NCI-H1930 (cell line): ENCODE data around the gene IFIT5.
"Not testable (repeated sequence)": the region's sequence is repeated elsewhere in the genome, so short reads cannot be mapped to it uniquely, and the experiment has no call there.

Experiments
- DNase-seq, 2 experiments: peaks; one replicate each; lab custom pipeline; 2025; lab: John Stamatoyannopoulos, UW

IFIT5 gene

DNA sequence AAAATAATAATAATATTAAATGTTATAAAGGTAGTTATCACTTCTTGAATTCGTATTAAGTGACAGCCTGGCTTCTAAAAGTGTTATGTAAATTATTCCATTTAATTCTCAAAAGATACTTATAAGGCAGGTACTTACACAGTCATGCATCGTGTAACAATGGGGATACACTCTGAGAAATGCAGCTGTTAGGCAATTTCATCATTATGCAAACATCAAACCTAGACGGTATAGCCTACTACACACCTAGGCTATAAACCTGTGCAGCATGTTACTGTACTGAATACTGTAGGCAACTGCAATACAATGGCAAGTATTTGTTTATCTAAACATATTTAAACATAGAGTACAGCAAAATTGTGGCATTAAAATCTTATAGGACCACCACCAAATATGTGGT lies 20.5 kb upstream of the IFIT5 start:
- no peak for DNase-seq

DNA sequence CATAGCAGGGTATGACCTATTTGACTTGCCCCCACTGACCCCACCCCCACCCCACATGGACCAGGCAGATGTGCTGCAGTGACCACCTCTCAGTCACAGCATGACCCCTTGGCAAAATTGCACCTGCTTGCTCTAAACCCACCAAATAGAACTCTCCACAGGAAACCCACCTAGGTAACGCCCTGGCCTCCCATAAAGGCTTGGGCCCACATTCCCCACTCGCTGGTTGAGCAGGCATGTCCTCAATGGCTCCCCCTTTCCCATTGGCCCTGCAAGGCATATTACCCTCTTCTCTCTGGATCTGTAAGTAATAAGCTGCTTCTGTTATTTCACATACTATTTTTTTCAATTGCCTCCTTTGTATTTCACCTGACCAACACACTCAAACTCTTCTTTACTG lies 19.2 kb upstream of the IFIT5 start:
- no peak for DNase-seq

DNA sequence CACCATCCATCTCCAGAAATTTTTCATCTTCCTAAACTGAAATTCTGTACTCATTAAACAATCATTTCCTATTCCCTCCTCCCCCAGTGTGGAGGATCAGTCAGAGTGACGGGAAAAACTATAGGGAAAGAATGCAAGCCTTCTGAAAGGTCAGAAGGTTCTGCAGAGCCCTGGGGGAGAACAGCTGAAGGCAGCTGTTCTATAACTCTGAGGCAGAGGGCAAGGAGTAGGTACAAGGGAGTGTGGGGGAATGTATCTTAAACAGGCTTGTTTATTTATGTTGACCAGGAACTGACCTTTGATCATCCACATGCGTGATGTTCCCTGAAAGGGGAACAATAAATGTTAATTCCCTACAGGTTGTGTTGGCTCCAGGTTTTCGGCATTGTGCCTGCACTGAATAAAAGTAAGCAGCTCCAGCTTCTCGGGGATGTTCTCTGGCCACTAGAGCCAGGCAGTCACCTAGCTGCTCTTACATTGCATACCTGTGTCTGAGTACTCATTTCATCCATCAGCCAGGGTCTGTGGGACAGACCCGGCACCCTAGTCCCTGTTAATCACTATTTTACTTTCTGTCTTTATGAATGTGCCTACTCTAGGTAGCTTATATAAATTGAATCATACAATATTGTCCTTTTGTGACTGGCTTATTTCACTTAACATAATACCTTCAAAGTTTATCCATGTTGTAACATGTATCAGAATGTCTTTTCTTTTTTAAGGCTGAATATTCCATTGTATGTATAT lies 16.2 kb upstream of the IFIT5 start:
- no peak for DNase-seq

DNA sequence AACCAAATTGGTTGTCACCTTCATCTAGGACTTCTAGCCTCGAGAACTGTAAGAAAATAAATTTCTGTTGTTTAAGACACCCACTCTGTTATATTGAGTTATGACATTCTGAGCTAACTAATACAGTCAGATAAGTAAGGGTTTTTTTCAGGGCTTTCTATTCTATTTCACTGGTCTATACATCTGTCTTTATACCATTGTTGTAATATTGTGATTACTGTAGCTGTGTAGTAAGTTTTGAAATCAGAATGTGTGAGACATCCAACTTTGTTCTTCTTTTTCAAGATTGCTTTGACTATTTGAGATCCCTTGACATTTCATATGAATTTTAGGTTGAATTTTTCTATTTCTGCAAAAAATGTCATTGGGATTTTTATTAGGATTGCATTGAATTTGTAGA lies 14.4 kb upstream of the IFIT5 start:
- DNase-seq, result no peak

DNA sequence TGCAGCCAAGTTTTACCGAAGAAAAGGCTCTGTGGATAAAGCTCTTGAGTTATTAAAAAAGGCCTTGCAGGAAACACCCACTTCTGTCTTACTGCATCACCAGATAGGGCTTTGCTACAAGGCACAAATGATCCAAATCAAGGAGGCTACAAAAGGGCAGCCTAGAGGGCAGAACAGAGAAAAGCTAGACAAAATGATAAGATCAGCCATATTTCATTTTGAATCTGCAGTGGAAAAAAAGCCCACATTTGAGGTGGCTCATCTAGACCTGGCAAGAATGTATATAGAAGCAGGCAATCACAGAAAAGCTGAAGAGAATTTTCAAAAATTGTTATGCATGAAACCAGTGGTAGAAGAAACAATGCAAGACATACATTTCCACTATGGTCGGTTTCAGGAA lies 11.3 kb upstream of the IFIT5 start:
- no peak for DNase-seq

DNA sequence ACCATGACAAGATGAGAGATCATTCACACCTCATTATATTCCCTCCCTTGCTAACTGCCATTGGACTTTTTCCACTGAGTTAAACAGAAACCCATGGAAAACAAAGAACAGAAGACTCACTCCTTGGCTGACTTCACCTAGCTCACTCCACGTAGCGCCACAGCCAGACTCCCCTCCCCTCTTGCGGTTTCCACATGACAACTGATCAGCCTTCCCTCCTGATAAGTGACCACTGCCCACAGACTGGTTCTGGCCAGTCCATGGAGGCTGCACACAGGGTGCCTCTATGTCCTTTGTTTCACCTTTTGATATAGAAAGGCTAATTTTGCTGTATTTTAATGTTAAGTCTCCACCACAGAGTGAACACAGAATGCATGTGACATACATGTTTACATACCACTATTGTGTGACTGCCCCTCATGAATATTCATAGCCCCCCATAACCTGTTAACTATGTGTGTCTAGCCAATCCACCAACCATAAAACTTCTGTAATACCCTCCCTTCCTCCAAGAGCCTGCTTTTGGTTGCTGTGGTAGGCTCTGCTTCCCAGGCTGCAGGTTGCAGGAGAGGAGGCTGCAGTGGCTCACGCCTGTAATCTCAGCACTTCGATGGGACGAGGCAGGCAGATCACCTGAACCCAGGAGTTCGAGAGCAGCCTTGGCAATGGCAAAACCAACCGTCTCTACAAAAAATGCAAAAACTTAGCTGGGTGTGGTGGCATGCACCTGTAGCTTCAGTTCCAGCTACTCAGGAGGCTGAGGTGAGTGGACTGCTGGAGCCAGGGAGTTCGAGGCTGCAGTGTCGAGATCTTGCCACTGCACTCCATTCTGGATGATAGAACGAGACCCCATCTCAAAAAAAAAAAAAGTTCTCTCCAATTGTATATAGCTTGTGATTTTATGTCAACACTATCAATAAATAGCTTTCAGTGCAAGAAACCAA lies 10.0 kb upstream of the IFIT5 start:
- DNase-seq, result no peak

DNA sequence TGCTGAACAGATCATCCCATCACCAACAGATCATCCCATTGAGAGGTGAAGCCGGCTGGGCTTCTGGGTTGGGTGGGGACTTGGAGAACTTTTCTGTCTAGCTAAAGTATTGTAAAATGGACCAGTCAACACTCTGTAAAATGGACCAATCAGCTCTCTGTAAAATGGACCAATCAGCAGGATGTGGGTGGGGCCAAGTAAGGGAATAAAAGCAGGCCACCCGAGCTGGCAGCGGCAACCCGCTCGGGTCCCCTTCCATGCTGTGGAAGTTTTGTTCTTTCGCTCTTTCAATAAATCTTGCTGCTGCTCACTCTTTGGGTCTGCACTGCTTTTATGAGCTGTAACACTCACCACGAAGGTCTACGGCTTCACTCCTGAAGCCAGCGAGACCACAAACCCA lies 8.2 kb upstream of the IFIT5 start:
- DNase-seq, result not testable (repeated sequence)

DNA sequence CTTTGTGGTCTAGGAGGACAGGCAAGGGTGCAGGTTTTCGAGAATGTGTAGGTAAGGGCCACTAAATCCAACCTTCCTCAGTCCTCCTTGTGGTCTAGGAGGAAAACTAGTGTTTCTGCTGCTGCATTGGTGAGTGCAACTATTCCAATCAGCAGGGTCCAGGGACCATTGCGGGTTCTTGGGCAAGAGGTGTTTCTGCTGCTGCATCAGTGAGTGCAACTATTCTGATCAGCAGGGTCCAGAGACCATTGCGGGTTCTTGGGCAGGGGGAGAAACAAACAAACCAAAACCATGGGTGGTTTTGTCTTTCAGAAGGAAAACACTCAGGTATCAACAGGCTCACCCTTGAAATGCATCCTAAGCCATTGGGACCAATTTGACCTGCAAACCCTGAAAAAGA lies 6.6 kb upstream of the IFIT5 start:
- not testable (repeated sequence) for DNase-seq

DNA sequence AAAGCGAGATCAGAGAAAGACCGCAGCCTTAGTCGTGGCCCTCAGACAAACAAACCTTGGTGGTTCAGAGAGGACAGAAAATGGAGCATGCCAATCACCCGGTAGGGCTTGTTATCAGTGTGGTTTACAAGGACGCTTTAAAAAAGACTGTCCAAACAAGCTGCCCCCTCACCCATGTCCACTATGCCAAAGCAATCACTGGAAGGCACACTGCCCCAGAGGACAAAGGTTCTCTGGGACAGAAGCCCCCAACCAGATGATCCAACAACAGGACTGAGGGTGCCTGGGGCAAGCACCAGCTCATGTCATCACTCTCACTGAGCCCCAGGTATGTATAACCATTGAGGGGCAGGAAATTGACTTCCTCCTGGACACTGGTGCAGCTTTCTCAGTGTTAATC lies 5.1 kb upstream of the IFIT5 start:
- not testable (repeated sequence) for DNase-seq

DNA sequence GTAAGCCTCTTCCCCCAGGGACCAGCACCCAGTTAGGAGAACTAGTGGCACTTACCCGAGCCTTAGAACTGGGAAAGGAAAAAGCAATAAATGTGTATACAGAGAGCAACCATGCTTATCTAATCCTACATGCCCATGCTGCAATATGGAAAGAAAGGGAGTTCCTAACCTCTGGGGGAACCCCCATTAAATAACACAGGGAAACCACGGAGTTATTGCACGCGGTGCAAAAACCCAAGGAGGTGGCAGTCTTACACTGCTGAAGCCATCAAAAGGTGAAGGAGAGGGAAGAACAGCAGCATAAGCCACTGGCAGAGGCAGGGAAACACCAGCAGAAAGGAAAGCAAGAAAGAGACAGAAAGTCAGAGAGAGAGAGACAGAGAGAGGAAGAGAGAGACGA lies 3.8 kb upstream of the IFIT5 start:
- not testable (repeated sequence) for DNase-seq

DNA sequence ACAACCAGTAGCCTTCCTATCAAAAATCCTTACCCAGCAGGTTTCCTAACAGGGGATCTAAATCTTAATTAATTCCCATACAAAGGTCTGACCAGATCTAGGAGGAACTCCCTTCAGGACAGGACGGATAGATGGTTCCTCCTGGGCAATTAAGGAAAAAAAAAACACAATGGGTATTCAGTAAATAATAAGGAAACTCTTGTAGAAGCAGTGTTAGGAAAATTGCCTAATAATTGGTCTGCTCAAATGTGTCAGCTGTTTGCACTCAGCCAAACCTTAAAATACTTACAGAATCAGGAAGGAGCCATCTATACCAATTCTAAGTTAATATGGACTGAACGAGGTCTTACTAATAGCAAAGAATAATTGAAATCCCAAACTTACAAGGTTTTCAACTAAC lies 3.2 kb upstream of the IFIT5 start:
- DNase-seq, result not testable (repeated sequence)

DNA sequence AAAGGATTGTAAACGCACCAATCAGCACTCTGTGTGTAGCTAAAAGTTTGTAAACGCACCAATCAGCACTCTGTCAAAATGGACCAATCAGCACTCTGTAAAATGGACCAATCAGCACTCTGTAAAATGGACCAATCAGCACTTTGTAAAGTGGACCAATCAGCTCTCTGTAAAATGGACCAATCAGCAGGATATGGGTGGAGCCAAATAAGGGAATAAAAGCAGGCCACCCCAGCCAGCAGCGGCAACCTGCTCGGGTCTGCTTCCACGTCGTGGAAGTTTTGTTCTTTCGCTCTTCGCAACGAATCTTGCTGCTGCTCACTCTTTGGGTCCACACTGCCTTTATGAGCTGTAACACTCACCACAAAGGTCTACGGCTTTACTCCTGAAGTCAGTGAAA lies 2.1 kb upstream of the IFIT5 start:
- not testable (repeated sequence) for DNase-seq

DNA sequence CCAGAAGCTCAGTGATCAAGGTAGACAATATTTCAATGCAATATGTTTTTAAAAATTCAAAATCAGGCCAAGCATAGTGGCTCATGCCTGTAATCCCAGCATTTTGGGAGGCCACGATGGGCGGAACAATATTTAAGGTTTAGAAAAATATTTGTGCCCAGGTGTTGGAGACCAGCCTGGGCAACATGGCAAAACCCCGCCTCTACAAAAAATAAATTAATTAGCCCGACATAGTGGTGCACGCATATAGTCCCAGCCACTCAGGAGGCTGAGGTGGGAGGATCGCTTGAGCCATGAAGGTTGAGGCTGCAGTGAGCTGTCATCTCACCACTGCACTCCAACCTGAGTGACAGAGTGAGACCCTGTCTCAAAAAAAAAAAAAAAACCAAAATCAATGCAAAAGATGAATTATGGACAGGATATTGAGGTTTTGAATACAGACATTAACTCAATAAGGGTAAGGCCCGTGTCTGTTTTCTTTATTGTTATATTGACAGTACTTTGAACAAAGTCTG lies 913 bp upstream of the IFIT5 start:
- DNase-seq, result no peak

DNA sequence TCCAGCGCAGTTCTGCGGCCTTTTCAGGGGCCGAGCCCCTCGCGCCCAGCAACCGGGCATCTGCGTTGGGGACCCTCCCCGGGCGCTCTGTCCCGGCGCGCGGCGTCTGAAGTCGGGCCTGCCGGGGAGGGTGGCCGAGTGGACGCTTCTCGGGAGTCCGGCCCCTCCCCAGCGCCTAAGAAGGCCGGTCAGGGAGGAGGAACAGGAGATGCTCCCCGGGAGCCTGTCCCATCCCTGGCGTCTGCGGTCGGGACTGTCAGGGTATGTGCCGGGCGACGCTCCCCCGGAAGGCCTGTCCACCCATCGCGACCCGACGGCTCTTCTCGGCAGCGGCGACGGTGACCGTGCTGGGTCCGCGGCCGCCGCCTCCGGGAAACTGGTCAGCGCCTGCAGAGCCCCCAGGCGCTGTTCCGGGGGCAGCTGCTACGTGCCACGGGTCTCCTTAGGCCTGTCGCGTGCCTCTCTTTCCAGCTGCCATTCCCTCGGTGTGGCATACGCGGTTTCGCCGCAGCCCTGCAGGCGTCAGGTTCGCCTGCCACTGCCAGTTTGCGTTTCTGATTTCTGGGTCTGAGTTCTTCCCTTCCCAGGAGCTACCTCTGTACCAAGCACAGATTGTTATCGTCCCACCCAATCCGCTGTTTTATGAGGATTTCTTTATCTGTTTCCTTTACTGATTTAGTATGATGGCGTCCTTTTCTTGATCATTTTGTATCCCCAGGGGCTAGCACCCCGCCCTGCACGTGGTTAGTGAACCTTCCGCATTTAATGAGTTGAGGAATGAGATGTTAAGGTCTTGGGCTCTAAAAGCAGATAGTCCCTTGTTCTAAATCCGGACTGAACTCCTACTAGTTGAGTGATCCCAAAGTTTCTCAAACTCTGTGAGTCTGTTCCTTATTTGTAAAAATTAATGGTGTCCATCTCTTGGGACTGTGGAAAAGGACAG lies 782 bp downstream of the IFIT5 start:
- DNase-seq, result no peak

DNA sequence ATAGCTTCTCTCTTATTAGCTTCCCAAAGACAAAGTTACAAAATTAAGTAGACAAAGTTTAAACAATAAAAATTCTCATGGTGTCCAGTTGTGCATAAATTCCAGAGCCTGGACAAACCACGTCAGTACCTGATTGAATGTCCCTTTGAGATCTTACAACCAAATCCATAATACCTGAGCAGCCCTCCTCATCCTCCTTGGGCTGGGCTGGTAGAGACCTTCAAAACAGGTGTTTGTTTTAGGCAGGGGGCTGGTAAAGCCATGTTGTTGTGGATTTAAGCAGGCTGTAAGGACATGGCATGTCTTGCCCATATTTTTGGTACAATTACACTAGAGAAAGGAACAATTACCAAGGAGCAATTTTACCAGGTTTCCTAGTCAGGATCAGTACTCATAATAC lies 2.1 kb downstream of the IFIT5 start:
- DNase-seq, result no peak

DNA sequence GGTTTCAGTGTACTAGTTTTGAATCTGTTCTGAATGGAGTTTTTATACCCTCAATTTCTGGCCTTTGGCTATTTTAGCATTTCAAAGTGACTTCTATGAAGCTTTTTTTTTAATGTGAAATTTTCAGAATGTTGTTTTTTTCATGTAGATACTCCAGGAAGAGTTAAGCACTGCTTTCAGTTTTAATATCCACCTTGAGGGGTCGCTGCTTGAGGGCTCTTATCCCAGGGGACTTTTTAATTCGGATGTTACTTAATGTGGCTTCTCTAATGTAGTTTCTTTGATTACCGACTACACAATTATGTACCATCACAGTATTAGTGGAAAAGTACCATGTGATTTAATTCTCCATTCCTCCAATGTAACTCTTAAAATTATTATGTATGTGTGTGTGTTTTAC lies 5.2 kb downstream of the IFIT5 start:
- DNase-seq, result no peak

DNA sequence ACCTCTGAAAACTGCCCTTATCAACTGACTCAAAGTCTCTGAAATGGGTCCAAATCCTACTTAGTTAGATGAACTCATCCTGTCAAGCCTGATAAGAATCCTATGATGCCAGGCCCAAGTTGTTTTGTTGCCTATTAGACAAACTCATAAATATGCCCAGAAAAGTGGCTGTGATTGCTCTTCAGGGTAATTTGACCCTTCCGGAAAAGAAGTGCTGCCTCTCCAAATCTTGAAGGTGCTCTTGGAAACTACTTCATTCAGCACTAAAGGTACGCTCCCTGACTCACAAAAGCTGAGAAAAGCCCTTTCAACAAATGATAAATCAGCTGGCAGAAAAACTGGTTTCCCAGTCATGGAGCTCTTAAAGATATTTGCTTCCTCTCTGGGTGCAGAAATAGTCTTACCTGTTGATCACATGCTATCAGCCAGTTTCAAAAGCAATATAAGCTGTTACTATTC lies 6.7 kb downstream of the IFIT5 start:
- no peak for DNase-seq

DNA sequence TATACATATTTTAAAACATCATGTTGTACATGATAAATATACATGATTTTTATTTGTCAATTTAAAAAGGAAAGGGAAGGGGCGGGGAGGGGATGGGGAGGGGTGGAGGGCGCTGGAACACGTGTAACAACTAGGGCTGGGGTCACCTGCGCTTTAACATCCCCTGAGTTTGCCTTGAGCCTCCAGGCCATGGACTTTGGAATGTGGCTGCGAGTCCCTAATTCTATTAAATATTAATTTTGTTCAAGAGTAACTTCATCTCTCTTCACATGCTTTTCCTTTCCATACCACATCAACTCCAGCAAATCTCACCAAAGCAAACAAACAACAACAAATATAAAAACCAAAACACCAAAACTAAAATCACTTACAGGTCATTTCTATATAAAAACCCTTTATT lies 10.6 kb downstream of the IFIT5 start:
- no peak for DNase-seq

DNA sequence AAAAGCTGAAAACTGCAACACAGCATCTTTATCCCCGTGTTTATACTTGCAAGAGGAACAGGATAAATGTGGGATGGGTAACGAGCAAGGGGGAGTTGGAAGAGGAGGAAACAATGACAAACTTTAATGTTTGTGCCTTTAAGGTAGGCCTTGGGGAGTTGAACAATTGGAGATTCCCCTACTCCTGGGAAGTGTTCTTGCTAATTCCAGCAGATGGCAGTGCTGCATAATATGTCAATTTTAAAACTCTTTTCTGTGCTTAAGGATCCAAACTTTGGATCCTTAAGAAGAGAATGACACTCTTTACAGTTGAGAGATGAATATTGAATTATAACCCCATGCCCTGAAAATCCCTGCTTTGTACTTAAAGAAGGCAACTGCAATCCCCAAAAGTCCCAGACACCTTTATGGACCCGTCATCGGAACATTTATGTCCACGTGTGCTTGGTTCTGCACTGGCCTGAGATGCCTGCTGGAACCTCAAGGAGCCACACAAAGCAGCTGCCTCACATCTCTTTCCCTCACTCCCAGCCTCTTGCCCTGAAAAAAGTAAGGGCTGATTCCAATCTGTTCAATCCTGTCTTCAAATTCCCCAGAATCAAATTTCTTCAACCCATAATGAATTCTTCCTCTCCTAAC lies 12.0 kb downstream of the IFIT5 start:
- DNase-seq, result peak in 1 of 2 experiments; percentile 5

DNA sequence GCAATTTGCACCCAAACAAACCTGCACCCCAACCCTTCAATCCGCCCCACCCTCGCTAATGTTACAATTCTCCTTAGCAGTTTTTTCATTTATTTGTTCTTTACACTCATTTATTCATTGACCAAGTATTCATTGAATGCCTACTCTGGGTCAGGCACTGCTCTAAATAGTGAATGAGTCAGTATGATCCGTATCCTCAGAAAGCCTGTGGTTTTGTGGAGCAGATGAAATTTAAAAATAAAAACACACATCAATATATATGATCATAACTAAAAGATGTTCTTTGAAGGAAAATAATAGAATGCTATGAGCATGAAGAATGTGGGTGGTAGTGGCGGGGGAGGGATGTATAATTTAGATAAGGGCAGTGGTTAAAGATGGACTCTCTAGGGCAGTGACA lies 13.3 kb downstream of the IFIT5 start:
- DNase-seq, result no peak

DNA sequence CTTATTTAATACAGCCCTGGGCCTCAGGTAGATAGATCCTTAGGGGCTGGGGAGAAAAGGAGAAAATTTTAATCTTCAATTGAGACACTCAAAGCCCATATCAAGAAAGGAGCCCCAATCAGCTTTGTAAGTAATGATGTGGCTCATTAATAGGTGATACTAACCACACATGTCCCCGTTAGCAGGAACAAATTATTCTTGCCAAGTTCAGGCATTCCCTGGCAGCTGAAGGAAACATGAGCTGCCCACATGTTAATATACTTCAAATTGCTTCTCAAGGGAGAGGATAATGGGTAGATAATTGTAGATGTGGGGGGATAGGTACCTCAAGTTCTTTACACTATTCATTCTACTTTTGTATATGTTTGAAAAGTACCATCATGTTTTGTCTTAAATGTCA lies 14.5 kb downstream of the IFIT5 start:
- no peak for DNase-seq
